HG03103 (cell line): ENCODE results near the gene QRFP.

ENCODE experiments used
- ATAC-seq: cut with Tn5 transposase; IDR thresholded peaks from one replicate; pipeline ENCODE4 v1.9.1; 2021; ENCODE audit warnings: low read depth; ENCODE audit not compliant: unreplicated experiment

QRFP gene

GRCh38 chr9:130893341-130894101, 3.1 kb downstream of the QRFP start:
- ATAC-seq, result no peak

GRCh38 chr9:130892477-130893304, 3.9 kb downstream of the QRFP start:
- ATAC-seq, result no peak

- ATAC-seq, result no peak
Observed at GRCh38 chr9:130891688-130892476, 4.7 kb downstream of the QRFP start.

GRCh38 chr9:130890870-130891687, 5.5 kb downstream of the QRFP start:
- no peak for ATAC-seq

- no peak for ATAC-seq
Observed at GRCh38 chr9:130890124-130890523, 6.5 kb downstream of the QRFP start.

GRCh38 chr9:130888146-130888885, 8.3 kb downstream of the QRFP start:
- ATAC-seq, result no peak

- ATAC-seq, result no peak
Observed at GRCh38 chr9:130887494-130888144, 9.0 kb downstream of the QRFP start.

- ATAC-seq, result no peak
Observed at GRCh38 chr9:130886981-130887380, 9.6 kb downstream of the QRFP start.

- ATAC-seq, result no peak
Observed at GRCh38 chr9:130885484-130886375, 10.9 kb downstream of the QRFP start.

GRCh38 chr9:130884542-130885483, 11.8 kb downstream of the QRFP start:
- no peak for ATAC-seq

- ATAC-seq, result no peak
Observed at GRCh38 chr9:130884111-130884531, 12.5 kb downstream of the QRFP start.

GRCh38 chr9:130883479-130883878, 13.1 kb downstream of the QRFP start:
- ATAC-seq, result no peak

GRCh38 chr9:130882696-130883225, 13.9 kb downstream of the QRFP start:
- no peak for ATAC-seq

- no peak for ATAC-seq
Observed at GRCh38 chr9:130881516-130881915, 15.1 kb downstream of the QRFP start.

- ATAC-seq, result no peak
Observed at GRCh38 chr9:130880599-130881220, 15.9 kb downstream of the QRFP start.

GRCh38 chr9:130879863-130880411, 16.7 kb downstream of the QRFP start:
- no peak for ATAC-seq
